NCI-H748 treated with DMSO at 0.1 percent for 48 hours (cell line): ENCODE results near the gene ADGRG3.
A peak's percentile ranks its signal among the peaks of the same experiment; 100 is the strongest.

ENCODE experiments used
- DNase-seq: peaks from one replicate; lab custom pipeline; 2025; lab: John Stamatoyannopoulos, UW

Gene ADGRG3

DNA sequence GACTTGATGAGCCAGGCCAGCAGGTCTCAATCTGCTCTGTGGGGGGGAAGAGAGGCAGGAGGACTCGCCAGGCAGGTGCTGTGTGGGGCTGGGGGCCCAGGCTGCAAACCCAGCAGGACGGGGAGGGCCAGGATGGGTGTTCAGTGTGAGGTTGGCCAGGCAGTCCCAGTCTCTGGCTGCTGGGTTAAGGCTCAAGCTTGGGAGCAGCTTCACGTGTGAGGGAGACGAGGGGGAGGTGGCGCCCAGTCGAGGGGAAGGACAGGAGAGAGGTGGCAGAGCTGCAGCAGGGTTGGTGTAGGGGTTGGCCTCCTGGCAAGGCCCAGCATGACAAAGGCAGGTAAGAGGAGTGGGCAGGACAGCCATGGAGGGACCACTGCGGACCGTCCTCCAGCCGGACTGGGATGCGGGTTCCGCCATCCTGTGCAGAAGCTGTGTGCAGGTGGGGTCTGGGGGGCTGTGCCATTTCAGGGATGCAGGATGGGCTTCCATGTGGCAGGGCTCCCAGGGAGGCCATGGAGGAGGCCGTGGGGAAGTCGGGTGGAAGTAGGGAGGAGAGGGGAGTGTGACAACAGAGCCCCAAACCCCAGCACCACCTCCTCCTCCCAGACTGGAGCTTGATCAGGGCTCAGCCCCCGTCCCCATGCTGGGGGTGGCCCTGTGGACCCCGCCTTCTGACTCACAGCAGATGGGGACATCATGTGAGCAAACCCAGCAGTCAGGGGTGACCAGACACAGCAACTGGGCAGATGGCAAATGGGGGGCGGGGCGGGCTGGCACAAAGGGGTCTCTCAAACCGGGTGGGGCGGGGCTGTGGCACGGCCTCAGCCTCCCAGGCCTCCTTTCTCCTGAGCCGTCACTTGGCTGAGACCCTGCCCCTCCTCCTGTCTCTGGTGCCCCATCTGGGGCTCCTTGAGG lies 36.9 kb upstream of the ADGRG3 start:
- no peak for DNase-seq

DNA sequence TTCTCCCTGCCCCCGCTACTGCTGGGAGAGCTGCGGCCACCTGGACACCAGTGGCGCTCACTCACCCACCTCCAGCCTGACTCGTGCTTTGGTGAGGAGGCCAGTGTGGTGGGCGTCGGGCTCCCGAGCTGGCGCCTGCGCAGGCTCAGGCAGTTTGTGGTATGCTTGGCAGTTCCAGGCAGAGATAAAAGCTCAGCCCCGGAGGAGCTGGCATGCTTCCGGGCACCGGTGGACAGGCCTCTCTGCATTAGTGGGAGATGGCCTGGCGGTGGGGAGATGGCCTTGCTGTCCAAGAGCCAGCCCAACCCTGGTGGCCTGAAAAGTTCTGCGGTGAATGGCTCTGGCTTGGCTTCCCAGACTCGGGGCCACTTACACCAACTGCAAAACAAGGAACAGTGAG lies 35.5 kb upstream of the ADGRG3 start:
- DNase-seq, result no peak

DNA sequence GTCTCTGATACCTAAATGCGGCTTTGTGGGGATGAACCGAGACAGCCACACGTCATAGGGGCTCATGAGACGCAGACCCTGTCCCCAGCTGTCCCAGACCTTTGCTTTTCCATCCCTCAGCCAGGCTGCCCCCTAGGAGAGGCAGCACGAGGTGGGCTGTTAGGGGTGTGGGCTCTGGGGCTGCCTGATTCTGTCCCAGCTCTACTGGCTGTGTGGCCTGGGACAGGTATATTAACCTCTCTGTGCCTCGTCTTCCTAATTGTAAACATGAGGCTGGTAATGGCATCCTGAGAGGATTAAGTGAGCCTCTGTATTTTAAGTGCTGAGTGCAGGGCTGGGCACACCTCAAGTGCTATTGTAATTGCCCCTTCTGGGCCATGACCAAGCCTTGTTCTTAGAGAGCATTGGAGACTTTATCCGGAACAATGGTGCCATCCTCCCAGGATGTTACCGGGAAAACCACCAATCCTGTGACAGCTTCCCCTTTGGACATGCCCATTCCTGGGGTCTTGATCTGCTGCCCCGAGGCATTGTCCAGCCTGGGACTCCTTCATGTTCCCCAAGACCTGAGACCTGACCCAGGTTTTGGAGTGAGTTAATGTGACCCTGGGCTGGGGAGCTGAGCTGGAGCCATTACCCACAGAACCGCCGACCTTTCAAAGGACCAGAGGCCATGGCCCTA lies 34.6 kb upstream of the ADGRG3 start:
- no peak for DNase-seq

- DNase-seq, result no peak
These were observed 33.9 kb upstream of the ADGRG3 start for GRCh38 chr16:57634171-57634570.

GRCh38 chr16:57635266-57636097 lies 32.6 kb upstream of the ADGRG3 start:
- DNase-seq, result no peak

DNA sequence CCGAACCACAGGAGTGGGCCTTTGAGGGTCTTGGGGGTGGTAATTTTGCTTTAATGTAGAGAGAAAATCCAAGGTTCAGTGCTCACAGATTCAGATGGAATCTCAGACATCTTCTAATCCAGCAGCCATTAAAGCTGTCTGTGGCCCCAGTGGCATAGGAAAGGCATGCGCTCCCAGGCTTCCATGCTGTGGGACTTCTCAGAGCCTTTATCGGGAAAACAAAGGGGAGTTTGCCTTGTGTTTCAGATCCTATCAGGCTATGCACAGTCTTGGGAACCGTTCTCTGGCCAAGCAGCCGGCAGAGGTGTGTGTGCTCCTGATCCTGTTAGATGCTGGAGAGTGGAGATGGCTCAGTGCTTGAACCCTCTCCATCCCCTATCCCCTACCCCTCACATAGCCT lies 31.9 kb upstream of the ADGRG3 start:
- DNase-seq, result no peak

- DNase-seq, result no peak
These were observed 31.1 kb upstream of the ADGRG3 start for GRCh38 chr16:57637020-57637419.

GRCh38 chr16:57637424-57637823 lies 30.7 kb upstream of the ADGRG3 start:
- no peak for DNase-seq

- no peak for DNase-seq
These were observed 30.1 kb upstream of the ADGRG3 start for GRCh38 chr16:57637965-57638364.

DNA sequence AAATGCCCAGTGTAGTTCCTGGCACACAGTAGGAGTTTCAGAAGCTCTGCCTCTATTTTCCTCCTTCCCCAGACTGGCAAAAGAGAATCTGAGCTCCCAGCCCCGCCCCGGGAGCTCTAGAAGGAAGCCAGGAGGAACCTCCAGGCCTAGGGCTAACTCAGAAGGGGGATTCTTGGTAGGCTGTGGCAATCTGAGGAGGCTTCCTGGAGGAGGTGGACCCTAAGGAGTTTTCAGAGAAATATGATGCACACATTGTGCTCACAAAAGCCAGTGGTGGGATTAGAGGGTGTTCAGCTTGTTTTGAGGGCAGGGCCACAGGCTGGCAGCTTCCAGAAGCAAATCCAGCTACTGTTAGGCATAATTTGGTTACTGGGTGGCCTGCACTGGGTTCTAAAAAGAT lies 29.7 kb upstream of the ADGRG3 start:
- DNase-seq, result no peak

- peak; percentile 66 for DNase-seq
These were observed 28.8 kb upstream of the ADGRG3 start for GRCh38 chr16:57639172-57639887.

GRCh38 chr16:57640185-57640584 lies 27.9 kb upstream of the ADGRG3 start:
- no peak for DNase-seq

DNA sequence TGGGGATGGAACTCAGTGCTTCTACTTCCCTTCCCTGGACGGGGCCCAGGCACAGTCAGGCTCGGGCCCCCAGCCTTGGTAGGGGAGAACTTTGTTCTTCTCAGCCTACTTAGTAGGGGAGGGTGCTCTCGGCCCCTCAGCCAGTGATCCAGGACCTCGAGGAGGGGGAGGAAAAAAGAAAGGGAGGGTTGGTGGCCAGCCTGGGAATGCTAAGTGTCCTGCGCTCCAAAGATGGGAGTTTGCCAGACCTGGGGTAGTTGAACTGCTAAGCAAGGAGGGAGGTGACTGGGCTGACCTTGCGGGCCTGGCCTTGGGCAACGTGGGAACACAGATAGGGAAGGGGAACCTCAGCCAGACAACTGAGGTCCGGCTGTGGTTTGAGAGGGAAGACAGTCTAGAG lies 27.5 kb upstream of the ADGRG3 start:
- DNase-seq, result no peak

- no peak for DNase-seq
These were observed 25.7 kb upstream of the ADGRG3 start for GRCh38 chr16:57642160-57643135.

GRCh38 chr16:57643147-57643874 lies 24.8 kb upstream of the ADGRG3 start:
- DNase-seq, result no peak

DNA sequence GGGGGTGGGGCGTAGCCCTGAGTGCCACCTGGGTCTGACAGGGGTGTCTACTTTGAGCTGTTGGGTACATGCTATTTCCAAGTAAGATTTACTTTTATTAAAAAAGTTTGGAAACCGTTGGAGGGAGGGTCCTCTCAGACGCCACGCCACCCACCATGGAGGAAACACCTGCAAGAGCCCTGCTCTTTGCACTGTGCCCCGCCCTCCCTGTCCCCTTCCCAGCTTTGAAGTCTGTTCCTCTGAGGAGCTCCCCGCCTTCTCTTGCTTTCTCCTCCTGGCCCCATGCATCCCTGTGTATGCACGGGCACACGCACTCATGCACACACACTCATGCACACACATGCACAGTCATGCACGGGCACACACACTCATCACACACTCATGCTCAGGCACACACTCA lies 24.2 kb upstream of the ADGRG3 start:
- DNase-seq, result no peak

DNA sequence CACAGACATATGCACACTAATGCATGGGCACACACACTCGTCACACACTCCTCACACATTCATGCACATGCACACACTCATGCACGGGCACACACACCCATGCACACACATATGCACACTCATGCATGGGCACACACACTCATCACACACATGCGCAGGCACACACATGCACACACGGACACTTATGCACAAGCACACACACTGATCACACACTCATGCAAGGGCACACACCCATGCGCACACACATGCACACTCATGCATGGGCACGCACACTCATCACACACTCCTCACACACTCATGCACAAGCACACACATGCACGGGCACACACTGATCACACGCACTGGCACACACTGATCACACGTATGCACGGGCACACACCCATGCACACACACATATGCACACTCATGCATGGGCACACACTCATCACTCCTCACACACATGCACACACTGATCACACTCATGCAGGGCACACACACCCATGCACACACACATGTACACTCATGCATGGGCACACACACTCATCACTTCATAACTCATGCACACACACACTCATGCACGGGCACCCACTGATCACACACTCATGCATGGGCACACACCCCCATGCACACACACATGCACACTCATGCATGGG lies 23.6 kb upstream of the ADGRG3 start:
- DNase-seq, result no peak

- DNase-seq, result no peak
These were observed 22.9 kb upstream of the ADGRG3 start for GRCh38 chr16:57645169-57645568.

DNA sequence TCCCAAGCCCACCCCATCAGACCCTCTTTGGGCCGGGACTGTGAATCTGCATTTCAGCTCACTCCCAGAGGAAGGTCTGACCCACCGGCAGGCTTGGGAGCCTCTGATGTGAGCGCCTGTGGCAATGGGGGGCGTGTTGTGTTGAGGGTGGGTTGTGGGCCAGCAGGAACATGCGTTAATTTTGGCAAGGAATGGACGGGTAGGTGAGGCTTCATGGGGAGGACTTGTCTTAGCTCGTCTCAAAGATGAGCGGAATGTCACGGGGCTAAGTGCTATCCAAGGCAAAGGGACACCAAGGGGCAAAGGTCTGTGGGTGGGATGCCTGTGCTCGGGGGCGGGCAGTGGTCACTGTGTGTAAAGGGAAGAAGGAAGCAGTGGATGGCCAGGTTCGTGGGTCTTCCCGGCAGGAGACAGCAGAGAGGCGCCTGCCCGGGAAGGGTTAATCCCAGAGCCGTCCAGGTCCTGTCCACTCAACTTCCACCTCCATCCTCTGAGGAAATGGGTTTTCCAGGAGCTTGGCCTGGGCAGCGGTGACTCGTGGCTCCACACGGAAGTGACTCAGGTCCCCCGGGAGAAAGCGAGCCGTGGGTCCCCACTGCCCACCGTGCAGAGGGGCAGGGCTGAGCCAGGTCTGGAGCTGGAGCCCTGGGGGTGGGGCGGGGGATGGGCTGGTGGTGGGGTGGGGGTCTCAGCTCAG lies 22.3 kb upstream of the ADGRG3 start:
- DNase-seq, result no peak
